ENCODE data around the gene ABCA1. TPM values are rescaled to one million over a fixed set of nuclear protein-coding genes. Genes with fewer than 3 reads are reported as not detected.

ABCA1 gene
- total RNA-seq, 1 donor from 2014 or later = 13.0 TPM

- ATAC-seq (peak; percentile 12), DNase-seq (no peak)
- intact Hi-C loops (cut with micrococcal nuclease) = no loop called here
Measured at GRCh38 chr9:104748359-104749031, 179.5 kb downstream of the ABCA1 start.

GRCh38 chr9:104747565-104748358, 180.2 kb downstream of the ABCA1 start, which contains the start of gene NIPSNAP3A:
Gene NIPSNAP3A (plus strand): TSS chr9:104747683. CDS start chr9:104747793, 110 bp downstream.
- intact Hi-C loops (cut with micrococcal nuclease) = no loop called here
- peak; percentile 97 for ATAC-seq
- DNase-seq = peak; percentile 94

DNA sequence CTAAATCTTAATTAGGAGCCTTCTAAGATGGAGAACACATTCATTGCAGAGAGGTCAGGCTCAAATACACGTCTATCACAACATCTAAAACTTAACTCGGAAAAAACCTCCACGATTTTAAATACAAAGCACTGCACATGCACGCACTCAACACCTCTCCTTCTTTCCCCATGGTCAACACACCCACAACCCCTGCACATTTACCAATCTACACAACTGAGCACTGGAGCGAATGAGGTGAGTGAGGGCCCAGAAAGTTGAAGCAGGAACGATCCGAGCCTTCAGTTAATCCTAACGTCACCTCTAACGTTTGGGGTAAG, 180.8 kb downstream of the ABCA1 start:
- ATAC-seq (peak; percentile 37), DNase-seq (no peak)
- intact Hi-C loops (cut with micrococcal nuclease) = no loop called here

DNA sequence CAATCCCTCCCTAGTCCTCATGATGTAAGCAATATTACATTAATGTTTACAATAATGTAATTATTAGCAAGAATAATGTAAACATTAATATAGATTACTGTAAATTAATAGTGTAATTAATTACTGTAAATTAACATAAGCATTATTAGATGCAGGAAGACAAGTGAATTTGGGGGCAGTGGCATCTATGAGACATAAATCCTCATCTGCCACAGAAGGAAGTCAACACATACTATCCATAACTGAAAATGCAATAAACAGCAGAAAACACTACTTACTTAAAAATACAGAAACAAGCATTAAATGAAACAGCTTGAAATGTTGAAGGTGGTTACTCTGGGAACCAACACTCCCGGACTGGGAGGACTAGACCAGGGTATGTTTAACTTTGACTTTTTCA, 181.2 kb downstream of the ABCA1 start:
- intact Hi-C loops (cut with micrococcal nuclease) = no loop called here
- DNase-seq = no peak
- ATAC-seq = no peak

DNA sequence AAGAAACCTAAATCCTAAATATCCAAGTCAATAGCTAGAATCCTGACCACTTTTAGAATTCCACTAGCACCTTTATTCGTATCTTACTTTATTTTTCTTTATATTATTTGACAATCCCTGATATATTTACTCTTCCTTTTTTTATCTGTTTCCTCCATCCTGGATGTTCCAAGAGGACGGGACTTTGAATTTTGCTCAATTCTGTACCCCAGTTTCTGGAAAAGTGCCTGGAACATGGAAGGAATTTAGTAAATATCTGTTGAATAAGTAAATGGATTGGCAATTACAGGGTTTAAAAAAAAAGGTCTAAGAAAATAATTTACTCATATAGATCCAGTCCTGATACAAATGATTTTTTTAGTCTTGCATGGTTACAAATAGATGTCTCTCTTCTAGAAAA, 181.7 kb downstream of the ABCA1 start:
- intact Hi-C loops (cut with micrococcal nuclease) = no loop called here
- no peak for ATAC-seq

GRCh38 chr9:104745852-104746251, 182.1 kb downstream of the ABCA1 start:
- ATAC-seq = no peak
- DNase-seq = no peak
- intact Hi-C loops (cut with micrococcal nuclease) = no loop called here

More for the DNA sequence above, 181.7 kb downstream of the ABCA1 start:
- DNase-seq = no peak

DNA sequence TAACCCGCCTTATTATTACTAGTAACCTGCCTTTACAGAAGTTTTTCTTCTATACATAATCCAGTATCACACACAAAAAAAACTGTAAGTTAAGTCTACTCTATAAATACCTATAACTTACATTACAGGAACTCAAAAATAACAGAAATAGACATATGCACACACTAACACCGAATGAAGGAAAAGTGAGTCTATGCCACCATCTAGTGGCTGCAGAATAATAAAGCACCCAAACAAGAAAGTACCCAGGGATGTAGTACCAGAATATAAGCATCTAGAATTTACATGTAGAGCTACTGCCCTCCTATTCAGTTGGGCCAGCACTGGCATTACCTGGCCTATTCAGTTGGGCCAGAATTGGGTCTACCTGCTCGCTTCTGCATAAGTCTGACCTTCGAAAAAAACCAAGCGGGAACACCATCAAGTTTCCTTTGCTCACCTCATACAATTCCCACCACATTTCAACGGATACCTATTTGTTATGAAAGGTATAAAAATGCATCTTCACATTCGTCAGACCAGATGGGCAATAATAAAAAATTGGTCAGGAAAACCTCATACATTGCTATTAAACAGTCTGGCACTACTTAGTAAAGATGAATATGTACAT, 184.5 kb downstream of the ABCA1 start:
- intact Hi-C loops (cut with micrococcal nuclease) = no loop called here
- DNase-seq (no peak), ATAC-seq (no peak)

DNA sequence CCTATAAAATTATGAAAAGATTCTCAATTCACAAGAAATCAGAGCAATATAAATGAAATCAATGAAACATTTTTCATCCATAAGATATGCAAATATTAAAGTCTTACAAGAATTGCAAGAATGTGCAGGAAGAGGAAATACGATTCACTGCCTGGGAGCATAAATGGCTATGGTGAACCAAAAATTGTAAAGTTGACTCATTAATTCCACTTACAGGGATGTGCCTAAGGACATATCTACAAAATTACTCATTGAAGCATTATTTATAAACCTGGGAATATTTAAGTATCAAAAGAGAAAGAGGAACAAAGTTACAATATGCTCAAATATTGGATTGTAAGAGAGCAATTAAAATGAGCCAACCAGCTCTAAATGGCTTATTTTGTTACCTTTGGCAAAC, 187.3 kb downstream of the ABCA1 start:
- intact Hi-C loops (cut with micrococcal nuclease) = no loop called here

GRCh38 chr9:104738452-104738851, 189.5 kb downstream of the ABCA1 start:
- DNase-seq = no peak
- ATAC-seq = no peak
- intact Hi-C loops (cut with micrococcal nuclease) = no loop called here

More for the DNA sequence above, 187.3 kb downstream of the ABCA1 start:
- no peak for DNase-seq
- no peak for ATAC-seq

Other genes with a start within 250 kb of the ABCA1 start
- not detected for gene OR13D1, start 233.6 kb downstream of the ABCA1 start, total RNA-seq
- gene NIPSNAP3A, start 180.5 kb downstream of the ABCA1 start, total RNA-seq = 17.3 TPM
- 35.2 TPM for gene NIPSNAP3B, start 164.0 kb downstream of the ABCA1 start, total RNA-seq